Esophagus muscularis mucosa (tissue), 4 donors: ENCODE data around the gene OXCT2.

Experiments used
- CTCF ChIP-seq, 3 experiments: fragments of 200-600 bp in 2 of 3; fragments of 450-650 bp in 1 of 3; sonication (generic) in 2 of 3; IDR thresholded peaks; one replicate each; pipeline ENCODE4 v1.5.1; 2017 to 2019; ENCODE audit warnings: antibody characterized with exemption in 3 of 3, mild to moderate bottlenecking in 2 of 3, moderate library complexity in 1 of 3
- EP300 ChIP-seq: sonication (generic); formaldehyde crosslinking; IDR thresholded peaks from one replicate; pipeline ENCODE4 v1.6.1; 2017; ENCODE audit warnings: antibody characterized with exemption
- POLR2A ChIP-seq: fragments of 450-650 bp; IDR thresholded peaks from one replicate; pipeline ENCODE4 v1.6.1; 2017; ENCODE audit warnings: antibody characterized with exemption, moderate library complexity, mild to moderate bottlenecking, low read depth
- POLR2AphosphoS5 ChIP-seq, 2 donors: sonication (generic); formaldehyde crosslinking; IDR thresholded peaks; one replicate each; pipeline ENCODE4 v1.6.1; 2017; ENCODE audit warnings: antibody characterized with exemption in 2 of 2

- TF ChIP-seq CTCF (IDR thresholded peaks at IDR 0.05) (no peak), POLR2AphosphoS5 (IDR thresholded peaks at IDR 0.05) (no peak), POLR2A (no peak), EP300 (peak; percentile 7)
These were observed 37.8 kb upstream of the OXCT2 start for GRCh38 chr1:39808784-39809517.
